K562 (cell line): ENCODE data around the gene SLFN14. TPM values are rescaled to one million over a fixed set of nuclear protein-coding genes. Genes with fewer than 3 reads are reported as not detected.

ENCODE experiments used
- BHLHE40 ChIP-seq: IDR thresholded peaks from 2 replicates; pipeline ENCODE4 v1.6.1; 2011; ENCODE audit warnings: low read length, improper control_type of control experiment
- CC2D1A ChIP-seq: fragments of 450-650 bp; IDR thresholded peaks from 2 replicates; pipeline ENCODE4 v1.6.1; 2017; ENCODE audit warnings: mild to moderate bottlenecking
- DPF2 ChIP-seq: fragments of 450-650 bp; IDR thresholded peaks from 2 replicates; pipeline ENCODE4 v1.6.1; 2016
- EP400 ChIP-seq: fragments of 450-650 bp; IDR thresholded peaks from 2 replicates; pipeline ENCODE4 v1.6.1; 2017; ENCODE audit warnings: antibody characterized with exemption, mild to moderate bottlenecking, moderate library complexity
- FOXJ3 ChIP-seq: sonication (generic); formaldehyde crosslinking; IDR thresholded peaks from 2 replicates; pipeline ENCODE4 v1.4.0; 2020; ENCODE audit warnings: mild to moderate bottlenecking, missing genetic modification reagents
- HLTF ChIP-seq: fragments of 450-650 bp; IDR thresholded peaks from 2 replicates; pipeline ENCODE4 v1.6.1; 2016
- HMBOX1 ChIP-seq: sonication (generic); IDR thresholded peaks from 2 replicates; pipeline ENCODE4 v1.6.1; 2016
- KDM1A ChIP-seq, 2 experiments: fragments of 450-650 bp; IDR thresholded peaks; 2 replicates each; pipeline ENCODE4 v1.6.1; 2016; ENCODE audit warnings: mild to moderate bottlenecking in 2 of 2
- MECOM ChIP-seq: fragments of 250-450 bp; sonication (Bioruptor Pico); IDR thresholded peaks from 2 replicates; pipeline ENCODE4 v1.8.0; 2022; ENCODE audit warnings: inconsistent platforms
- PCBP2 ChIP-seq: fragments of 200-400 bp; formaldehyde crosslinking; IDR thresholded peaks from 2 replicates; pipeline ENCODE4 v1.6.1; 2018; ENCODE audit warnings: low read length, low read depth, mild to moderate bottlenecking, moderate library complexity; ENCODE audit not compliant: poor library complexity, severe bottlenecking
- SIN3A ChIP-seq, 2 experiments: fragments of 150-350 bp in 1 of 2; IDR thresholded peaks; 2 replicates each; pipeline ENCODE4 v1.6.1; 2011 to 2016; ENCODE audit warnings: borderline replicate concordance in 2 of 2, low read depth in 2 of 2, low read length in 2 of 2, mild to moderate bottlenecking in 2 of 2, moderate library complexity in 2 of 2; ENCODE audit not compliant: control insufficient read depth in 1 of 2
- SMARCA5 ChIP-seq: fragments of 450-650 bp; IDR thresholded peaks from 2 replicates; pipeline ENCODE4 v1.6.1; 2016
- SRF ChIP-seq, 2 experiments: fragments of 250-450, 450-650 bp in 1 of 2; sonication (Bioruptor Pico) in 1 of 2; sonication (generic) in 1 of 2; formaldehyde crosslinking; IDR thresholded peaks; 2 replicates each; pipeline versions ENCODE4 v1.5.0 to v1.5.1; 2020 to 2022; ENCODE audit warnings: mild to moderate bottlenecking in 1 of 2, missing genetic modification reagents in 1 of 2
- TAF15 ChIP-seq: fragments of 200-400 bp; formaldehyde crosslinking; IDR thresholded peaks from 2 replicates; pipeline ENCODE4 v1.6.1; 2017; ENCODE audit warnings: mild to moderate bottlenecking, low read depth, low read length, moderate library complexity
- polyA plus RNA-seq, 8 experiments: library from polyadenylated mRNA; depleted of rRNA in 4 of 8; stranded (reverse) in 5 of 8; unstranded in 3 of 8; fragments of >200 nt; fragmentation: Nextera tagmentation in 2 of 8; fragmentation: Illumina TruSeq in 1 of 8; extraction: Ambion mirVana in 2 of 8; extraction: Trizol in 1 of 8; gene quantifications; 2 replicates each; pipeline versions ENCODE4 v1.2.1 to v1.2.3, GENCODE V29; 2011 to 2014; ENCODE audit warnings: inconsistent platforms in 1 of 8, missing spikeins in 1 of 8
- total RNA-seq, 7 experiments: library from RNA; depleted of rRNA in 6 of 7; stranded (reverse); fragments of >200 nt in 6 of 7; fragmentation: Illumina TruSeq in 2 of 7; extraction: Trizol in 2 of 7; gene quantifications; 2 replicates each; pipeline versions ENCODE4 v1.2.1 to v1.2.3, GENCODE V29; 2011 to 2021; ENCODE audit warnings: low replicate concordance in 1 of 7

Gene SLFN14
- total and polyA plus RNA-seq, 9 of the 15 experiments (the other 6 are each of a cell fraction or from before 2014, with no cell fraction given): 1.3 to 4.3 (median 3.1) TPM

- TF ChIP-seq SMARCA5 (0 out of 2 replicates have a peak, but pooled peaks have one; percentile 14), HLTF (0 out of 2 replicates have a peak, but pooled peaks have one; percentile 70), KDM1A (IDR thresholded peaks at IDR 0.05) (0 out of 4 replicates have a peak, but pooled peaks of 1 of the 2 experiments have one; percentile 9), PCBP2 (no peak), SIN3A (IDR thresholded peaks at IDR 0.05; ENCODE audit: borderline replicate concordance in 2 of 2, control insufficient read depth in 1 of 2, low read depth in 2 of 2, low read length in 2 of 2) (0 out of 4 replicates have a peak, but pooled peaks of 1 of the 2 experiments have one; percentile 10), CC2D1A (0 out of 2 replicates have a peak, but pooled peaks have one; percentile 18), FOXJ3 (CRISPR knock-in tag) (no peak), HMBOX1 (0 out of 2 replicates have a peak, but pooled peaks have one; percentile 32), EP400 (no peak), MECOM (CRISPR knock-in tag) (no peak), BHLHE40 (peak; percentile 58; the same call in 1 of the 2 replicates), SRF (CRISPR knock-in tag; IDR thresholded peaks at IDR 0.05) (no peak), DPF2 (peak; percentile 28; the same call in 1 of the 2 replicates), TAF15 (no peak)
Measured at GRCh38 chr17:35568561-35568960, 7.9 kb upstream of the SLFN14 start (continued).
